ENCODE measurements around the gene U2AF2. TPM values are rescaled to one million over a fixed set of nuclear protein-coding genes. Genes with fewer than 3 reads are reported as not detected.

Gene U2AF2
- total and polyA plus RNA-seq, 11 donors, result 39.9 to 104 (median 72.7) TPM

- ATAC-seq (no peak), DNase-seq (no peak)
- no peaks in the 10 kb centered on the region for H3K9me3 ChIP-seq
- intact Hi-C loops (cut with DNase I), result loop anchor here in 1 of 10 donors (2.0 kb wide), 1 partner anchor 13 kb away; no protein-coding TSS in a partner anchor
- H3K27ac ChIP-seq, result no peak overlapping the region
- H3K4me3 ChIP-seq, result no peak overlapping the region
- peaks cover 3 to 62% (median 56%) of the 10 kb centered on the region in 9 donors for H3K36me3 ChIP-seq
- WGBS, 4 donors, result 60 to 68% (median 61%) methylated on average over 8 to 9 of the region's 9 CpGs
- H3K4me1 ChIP-seq, result peaks cover 12 to 57% (median 44%) of the 10 kb centered on the region in 12 donors
- no peaks in the 10 kb centered on the region for H3K27me3 ChIP-seq
- TF ChIP-seq CTCF (IDR thresholded peaks at IDR 0.05), result no peak
- no peak for TF ChIP-seq POLR2A (IDR thresholded peaks at IDR 0.05)
Measured at GRCh38 chr19:55659822-55660221, 5.0 kb downstream of the U2AF2 start.

- TF ChIP-seq POLR2A (IDR thresholded peaks at IDR 0.05), result no peak
- no peak for TF ChIP-seq CTCF (IDR thresholded peaks at IDR 0.05)
- peaks cover 12 to 56% (median 44%) of the 10 kb centered on the region in 12 donors for H3K4me1 ChIP-seq
- no peak overlapping the region for H3K4me3 ChIP-seq
- ATAC-seq, result no peak
- intact Hi-C loops (cut with DNase I), result no loop called here
- H3K9me3 ChIP-seq, result no peaks in the 10 kb centered on the region
- H3K36me3 ChIP-seq, result peaks cover 3 to 66% (median 59%) of the 10 kb centered on the region in 9 donors
- H3K27me3 ChIP-seq, result no peaks in the 10 kb centered on the region
- WGBS, 4 donors, result 83 to 91% (median 89%) methylated on average over 9 to 12 of the region's 12 CpGs
- H3K27ac ChIP-seq, result no peak overlapping the region
- DNase-seq, result no peak
Measured at GRCh38 chr19:55660404-55660803, 5.6 kb downstream of the U2AF2 start.

GRCh38 chr19:55660991-55661390 is 6.2 kb downstream of the U2AF2 start:
- 70 to 78% (median 74%) methylated on average over 16 of the region's 16 CpGs for WGBS, 4 donors
- H3K36me3 ChIP-seq, result peaks cover 3 to 72% (median 65%) of the 10 kb centered on the region in 9 donors
- DNase-seq (no peak), ATAC-seq (no peak)
- H3K4me1 ChIP-seq, result peaks cover 12 to 50% (median 38%) of the 10 kb centered on the region in 12 donors
- no peak for TF ChIP-seq POLR2A (IDR thresholded peaks at IDR 0.05)
- H3K4me3 ChIP-seq, result no peak overlapping the region
- H3K27ac ChIP-seq, result no peak overlapping the region
- intact Hi-C loops (cut with DNase I), result no loop called here
- H3K27me3 ChIP-seq, result no peaks in the 10 kb centered on the region
- H3K9me3 ChIP-seq, result no peaks in the 10 kb centered on the region

GRCh38 chr19:55661826-55662225 is 7.0 kb downstream of the U2AF2 start:
- no peaks in the 10 kb centered on the region for H3K9me3 ChIP-seq
- H3K27ac ChIP-seq, result no peak overlapping the region
- 60 to 63% (median 62%) methylated on average over 7 of the region's 7 CpGs for WGBS, 4 donors
- H3K4me1 ChIP-seq, result peaks cover 8 to 47% (median 30%) of the 10 kb centered on the region in 12 donors
- H3K27me3 ChIP-seq, result no peaks in the 10 kb centered on the region
- peaks cover 3 to 80% (median 73%) of the 10 kb centered on the region in 9 donors for H3K36me3 ChIP-seq
- ATAC-seq, result no peak
- no peak overlapping the region for H3K4me3 ChIP-seq
- no peak for TF ChIP-seq POLR2A (IDR thresholded peaks at IDR 0.05)
- DNase-seq, result no peak
- intact Hi-C loops (cut with DNase I), result no loop called here

GRCh38 chr19:55663846-55664536 is 9.2 kb downstream of the U2AF2 start:
- Histone ChIP-seq H3K4me1 (peaks cover 0 to 39% (median 10%) of the 10 kb centered on the region in 12 donors), H3K27ac (no peak overlapping the region), H3K27me3 (no peaks in the 10 kb centered on the region), H3K4me3 (no peak overlapping the region), H3K9me3 (no peaks in the 10 kb centered on the region), H3K36me3 (peaks cover 3 to 97% (median 94%) of the 10 kb centered on the region in 9 donors)
- no peak for ATAC-seq
- no peak for DNase-seq
- intact Hi-C loops (cut with DNase I), result no loop called here
- WGBS, 4 donors, result 82 to 92% (median 89%) methylated on average over 19 to 20 of the region's 20 CpGs
- TF ChIP-seq CTCF (IDR thresholded peaks at IDR 0.05), result no peak
- no peak for TF ChIP-seq POLR2A (IDR thresholded peaks at IDR 0.05)

All from heart left ventricle (tissue), 16 donors.